ENCODE measurements around the gene HEXIM1.

GRCh38 chr17:45156242-45156641 lies 8.0 kb downstream of the HEXIM1 start:
- TF ChIP-seq CTCF (IDR thresholded peaks at IDR 0.05) (no peak), POLR2AphosphoS5 (IDR thresholded peaks at IDR 0.05) (no peak)

Measured in transverse colon (tissue), 4 donors.